WTC11 (cell line): ENCODE measurements around the gene TBC1D12. TPM values are rescaled to one million over a fixed set of nuclear protein-coding genes. Genes with fewer than 3 reads are reported as not detected.
A peak's percentile ranks its signal among the peaks of the same experiment; 100 is the strongest.

Experiments
- ATAC-seq: fragments of 200-7000 bp; cut with Tn5 transposase; 2 replicates; pipeline ENCODE4 v1.10.0; 2021; ENCODE audit warnings: mild to moderate bottlenecking, moderate library complexity
- CTCF ChIA-PET: fragments of 300-600 bp; sonication (Branson Sonifier 250); formaldehyde crosslinking; loops from one replicate; lab custom pipeline; 2021; ENCODE audit warnings: antibody characterized with exemption; lab: Charles Lee
- POLR2A ChIA-PET: fragments of 350-600 bp; sonication (Branson Sonifier 250); formaldehyde crosslinking; loops from one replicate; lab custom pipeline; 2021; ENCODE audit warnings: antibody characterized with exemption; lab: Charles Lee
- DNase-seq: peaks from one replicate; pipeline ENCODE4 v3.0.0; 2021; ENCODE audit warnings: low spot score
- H3K27ac Mint-ChIP-seq: 2 replicates; pipeline ENCODE4 v1.8.0; 2021; ENCODE audit warnings: mixed read lengths
- H3K27me3 Mint-ChIP-seq: 2 replicates; pipeline ENCODE4 v1.8.0; 2021; ENCODE audit warnings: low read depth, mild to moderate bottlenecking, moderate library complexity, mixed read lengths
- H3K36me3 Mint-ChIP-seq: 2 replicates; pipeline ENCODE4 v1.8.0; 2021; ENCODE audit warnings: mixed read lengths
- H3K4me1 Mint-ChIP-seq: 2 replicates; pipeline ENCODE4 v1.8.0; 2022; ENCODE audit warnings: mixed read lengths
- H3K4me3 Mint-ChIP-seq: 2 replicates; pipeline ENCODE4 v1.8.0; 2021; ENCODE audit warnings: mild to moderate bottlenecking, moderate library complexity, mixed read lengths
- H3K9me3 Mint-ChIP-seq: 2 replicates; pipeline ENCODE4 v1.8.0; 2021; ENCODE audit warnings: mixed read lengths
- AFF4 ChIP-seq: sonication (generic); formaldehyde crosslinking; IDR thresholded peaks from 2 replicates; pipeline ENCODE4 v1.8.1; 2023; ENCODE audit warnings: mild to moderate bottlenecking, missing genetic modification reagents, borderline replicate concordance
- ELF4 ChIP-seq: sonication (generic); formaldehyde crosslinking; IDR thresholded peaks from 2 replicates; pipeline ENCODE4 v1.8.1; 2022; ENCODE audit warnings: low read depth, mild to moderate bottlenecking, moderate library complexity, missing genetic modification reagents
- FOXJ3 ChIP-seq: sonication (generic); formaldehyde crosslinking; IDR thresholded peaks from 2 replicates; pipeline ENCODE4 v1.9.0; 2021; ENCODE audit warnings: missing genetic modification reagents, mild to moderate bottlenecking, borderline replicate concordance
- GABPB1 ChIP-seq: sonication (generic); formaldehyde crosslinking; IDR thresholded peaks from 2 replicates; pipeline ENCODE4 v1.8.1; 2023; ENCODE audit warnings: mild to moderate bottlenecking, missing genetic modification reagents
- HMGA2 ChIP-seq: fragments of 250-450 bp; sonication (Bioruptor Pico); IDR thresholded peaks from 2 replicates; pipeline ENCODE4 v1.4.0; 2021; ENCODE audit warnings: mild to moderate bottlenecking, moderate library complexity
- JAZF1 ChIP-seq: fragments of 250-450 bp; sonication (Bioruptor Pico); IDR thresholded peaks from 2 replicates; pipeline ENCODE4 v1.9.0; 2021; ENCODE audit warnings: moderate library complexity, mild to moderate bottlenecking, inconsistent platforms
- NFATC4 ChIP-seq: fragments of 250-450 bp; sonication (Bioruptor Pico); IDR thresholded peaks from 2 replicates; pipeline ENCODE4 v1.9.0; 2021; ENCODE audit warnings: mild to moderate bottlenecking
- OVOL2 ChIP-seq: fragments of 250-450 bp; sonication (Bioruptor Pico); IDR thresholded peaks from 2 replicates; pipeline ENCODE4 v1.9.0; 2021; ENCODE audit warnings: mild to moderate bottlenecking, borderline replicate concordance
- RELA ChIP-seq: sonication (generic); formaldehyde crosslinking; IDR thresholded peaks from 2 replicates; pipeline ENCODE4 v1.8.1; 2022; ENCODE audit warnings: missing genetic modification reagents, mild to moderate bottlenecking, borderline replicate concordance
- RORB ChIP-seq: fragments of 250-450 bp; sonication (Bioruptor Pico); IDR thresholded peaks from 2 replicates; pipeline ENCODE4 v1.9.0; 2021; ENCODE audit warnings: mild to moderate bottlenecking
- TEAD1 ChIP-seq: sonication (generic); formaldehyde crosslinking; IDR thresholded peaks from 2 replicates; pipeline ENCODE4 v1.8.0; 2022; ENCODE audit warnings: mild to moderate bottlenecking, missing genetic modification reagents
- ZNF121 ChIP-seq: sonication (generic); formaldehyde crosslinking; IDR thresholded peaks from 2 replicates; pipeline ENCODE4 v1.8.0; 2023; ENCODE audit warnings: missing genetic modification reagents
- ZNF263 ChIP-seq: sonication (generic); formaldehyde crosslinking; IDR thresholded peaks from 2 replicates; pipeline ENCODE4 v1.8.1; 2022; ENCODE audit warnings: low read depth, mild to moderate bottlenecking, moderate library complexity, missing genetic modification reagents
- ZNF281 ChIP-seq: sonication (generic); formaldehyde crosslinking; IDR thresholded peaks from 2 replicates; pipeline ENCODE4 v1.8.0; 2023; ENCODE audit warnings: mild to moderate bottlenecking, missing genetic modification reagents
- ZNF512 ChIP-seq: sonication (generic); formaldehyde crosslinking; IDR thresholded peaks from 2 replicates; pipeline ENCODE4 v1.8.1; 2022; ENCODE audit warnings: missing genetic modification reagents, borderline replicate concordance
- total RNA-seq: library from RNA; stranded (reverse); gene quantifications from 3 replicates; pipeline ENCODE4 v1.2.3, GENCODE V29; 2021
- TF ChIP-seq, protein P1 (sequence below): sonication (generic); formaldehyde crosslinking; IDR thresholded peaks from 2 replicates; pipeline ENCODE4 v1.8.1; 2022; ENCODE audit warnings: mild to moderate bottlenecking, missing genetic modification reagents, moderate library complexity, borderline replicate concordance
- TF ChIP-seq, protein P2 (sequence below): sonication (generic); formaldehyde crosslinking; IDR thresholded peaks from 2 replicates; pipeline ENCODE4 v1.8.0; 2022; ENCODE audit warnings: mild to moderate bottlenecking, missing genetic modification reagents

The TBC1D12 gene
- total RNA-seq, 1 experiment from 2014 or later = 2.2 TPM

DNA sequence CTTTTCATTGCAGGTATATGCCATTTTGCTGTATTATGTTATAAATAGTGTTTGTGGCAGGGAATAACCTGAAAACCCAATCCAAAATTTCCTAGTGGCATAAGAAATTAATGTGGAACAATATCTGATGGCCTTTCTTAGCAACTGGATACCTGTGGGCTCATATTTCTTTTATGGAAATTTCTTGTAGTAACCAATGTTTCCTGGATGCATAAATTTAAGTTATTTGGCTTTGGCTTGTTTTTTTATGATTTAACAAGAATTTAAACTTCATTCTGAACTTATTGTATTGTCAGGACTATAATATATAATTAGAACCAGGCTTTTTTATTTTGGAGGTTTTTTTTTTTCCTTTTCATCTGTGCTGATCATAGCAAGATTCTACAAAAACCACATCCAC, 30.1 kb downstream of the TBC1D12 start (continued):
- TF ChIP-seq, protein P1, sequence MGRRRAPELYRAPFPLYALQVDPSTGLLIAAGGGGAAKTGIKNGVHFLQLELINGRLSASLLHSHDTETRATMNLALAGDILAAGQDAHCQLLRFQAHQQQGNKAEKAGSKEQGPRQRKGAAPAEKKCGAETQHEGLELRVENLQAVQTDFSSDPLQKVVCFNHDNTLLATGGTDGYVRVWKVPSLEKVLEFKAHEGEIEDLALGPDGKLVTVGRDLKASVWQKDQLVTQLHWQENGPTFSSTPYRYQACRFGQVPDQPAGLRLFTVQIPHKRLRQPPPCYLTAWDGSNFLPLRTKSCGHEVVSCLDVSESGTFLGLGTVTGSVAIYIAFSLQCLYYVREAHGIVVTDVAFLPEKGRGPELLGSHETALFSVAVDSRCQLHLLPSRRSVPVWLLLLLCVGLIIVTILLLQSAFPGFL (CRISPR knock-in tag) = no peak

GRCh38 chr10:94439275-94439861, 37.0 kb downstream of the TBC1D12 start:
- DNase-seq = peak; percentile 21
- peaks cover 6% of the 10 kb centered on the region; the same call in 1 of the 2 replicates for H3K36me3 Mint-ChIP-seq
- no peaks in the 10 kb centered on the region for H3K4me1 Mint-ChIP-seq
- ChIA-PET CTCF (interaction anchor here (0.6 to 1.4 kb wide), 8 partner anchors 28 to 523 kb away, joined by 3 to 5 read pairs (median 3); partner anchors contain the start of genes NOC3L and TBC1D12), POLR2A (no interaction called here)
- H3K27ac Mint-ChIP-seq = no peak overlapping the region
- H3K9me3 Mint-ChIP-seq = peaks cover 18% of the 10 kb centered on the region
- H3K4me3 Mint-ChIP-seq = no peak overlapping the region
- peak; percentile 66 for ATAC-seq
- no peaks in the 10 kb centered on the region for H3K27me3 Mint-ChIP-seq
- no peak for TF ChIP-seq TEAD1
- TF ChIP-seq FOXJ3 (CRISPR knock-in tag) = no peak
- no peak for TF ChIP-seq GABPB1 (CRISPR knock-in tag)
- TF ChIP-seq, protein P2, sequence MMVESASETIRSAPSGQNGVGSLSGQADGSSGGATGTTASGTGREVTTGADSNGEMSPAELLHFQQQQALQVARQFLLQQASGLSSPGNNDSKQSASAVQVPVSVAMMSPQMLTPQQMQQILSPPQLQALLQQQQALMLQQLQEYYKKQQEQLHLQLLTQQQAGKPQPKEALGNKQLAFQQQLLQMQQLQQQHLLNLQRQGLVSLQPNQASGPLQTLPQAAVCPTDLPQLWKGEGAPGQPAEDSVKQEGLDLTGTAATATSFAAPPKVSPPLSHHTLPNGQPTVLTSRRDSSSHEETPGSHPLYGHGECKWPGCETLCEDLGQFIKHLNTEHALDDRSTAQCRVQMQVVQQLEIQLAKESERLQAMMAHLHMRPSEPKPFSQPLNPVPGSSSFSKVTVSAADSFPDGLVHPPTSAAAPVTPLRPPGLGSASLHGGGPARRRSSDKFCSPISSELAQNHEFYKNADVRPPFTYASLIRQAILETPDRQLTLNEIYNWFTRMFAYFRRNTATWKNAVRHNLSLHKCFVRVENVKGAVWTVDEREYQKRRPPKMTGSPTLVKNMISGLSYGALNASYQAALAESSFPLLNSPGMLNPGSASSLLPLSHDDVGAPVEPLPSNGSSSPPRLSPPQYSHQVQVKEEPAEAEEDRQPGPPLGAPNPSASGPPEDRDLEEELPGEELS (CRISPR knock-in tag) = no peak
- no peak for TF ChIP-seq AFF4 (CRISPR knock-in tag)

- Mint-ChIP-seq H3K4me3 (no peak overlapping the region), H3K4me1 (no peaks in the 10 kb centered on the region), H3K9me3 (peaks cover 18% of the 10 kb centered on the region), H3K27me3 (no peaks in the 10 kb centered on the region), H3K27ac (no peak overlapping the region)
- CTCF ChIA-PET = interaction anchor here (1.2 kb wide), 1 partner anchor 120 kb away, joined by 5 read pairs; no protein-coding TSS in a partner anchor
- TF ChIP-seq OVOL2 (CRISPR knock-in tag) = no peak
- TF ChIP-seq ZNF121 (CRISPR knock-in tag) = peak; percentile 29; the same call in 1 of the 2 replicates
- TF ChIP-seq, all 79 proteins: peak for 1
- DNase-seq (no peak), ATAC-seq (no peak)
- POLR2A ChIA-PET = no interaction called here
- peaks cover 6% of the 10 kb centered on the region; the same call in 1 of the 2 replicates for H3K36me3 Mint-ChIP-seq
Observed at GRCh38 chr10:94440096-94440495, 37.8 kb downstream of the TBC1D12 start.

DNA sequence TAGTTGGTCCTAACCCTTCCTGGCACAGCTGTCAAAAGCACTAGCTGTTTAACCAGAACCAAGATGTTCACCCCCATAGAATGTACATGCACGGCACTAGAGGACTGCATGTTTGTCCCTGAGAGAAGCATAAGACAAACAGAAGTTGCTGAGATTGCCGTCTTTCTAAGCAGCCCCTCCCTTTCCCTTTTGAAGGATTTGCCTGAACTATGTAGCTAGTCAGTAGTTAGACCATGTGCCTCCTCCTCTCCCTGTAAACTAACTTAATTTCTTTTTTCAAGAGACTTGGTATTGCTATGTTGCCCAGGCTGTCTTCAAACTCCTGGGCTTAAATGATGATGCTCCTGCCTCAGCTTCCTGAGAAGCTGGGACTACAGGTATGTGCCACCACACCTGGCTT, 40.7 kb downstream of the TBC1D12 start:
- ChIA-PET POLR2A (no interaction called here), CTCF (interaction anchor here (1.4 to 1.6 kb wide), 2 partner anchors 11 to 526 kb away, joined by 3 read pairs; no protein-coding TSS in a partner anchor)
- ATAC-seq = no peak
- Mint-ChIP-seq H3K27ac (no peak overlapping the region), H3K4me3 (no peak overlapping the region), H3K4me1 (no peaks in the 10 kb centered on the region), H3K9me3 (no peaks in the 10 kb centered on the region), H3K36me3 (no peaks in the 10 kb centered on the region), H3K27me3 (no peaks in the 10 kb centered on the region)
- DNase-seq = no peak
- no peak for TF ChIP-seq ZNF263 (CRISPR knock-in tag)
- no peak for TF ChIP-seq ZNF121 (CRISPR knock-in tag)
- TF ChIP-seq JAZF1 (CRISPR knock-in tag) = no peak
- TF ChIP-seq ELF4 = no peak
- TF ChIP-seq ZNF512 (CRISPR knock-in tag) = no peak
- TF ChIP-seq ZNF281 (CRISPR knock-in tag) = no peak
- no peak for TF ChIP-seq HMGA2
- TF ChIP-seq NFATC4 (CRISPR knock-in tag) = no peak
- no peak for TF ChIP-seq RORB
- TF ChIP-seq RELA (CRISPR knock-in tag) = no peak
